ENCODE results near the gene ADORA2A.
A peak's percentile ranks its signal among the peaks of the same experiment; 100 is the strongest.

ADORA2A gene

GRCh38 chr22:24433001-24433827, 5.8 kb downstream of the ADORA2A start:
- H3K4me3 ChIP-seq (ENCODE audit: low read depth, low read length): no peak overlapping the region

GRCh38 chr22:24433828-24434470, 6.5 kb downstream of the ADORA2A start:
- H3K4me3 ChIP-seq (ENCODE audit: low read depth, low read length): no peak overlapping the region
- no peak for TF ChIP-seq CTCF (IDR thresholded peaks at IDR 0.05; ENCODE audit: borderline replicate concordance, insufficient read depth, low read depth, low read length)

More at GRCh38 chr22:24433001-24433827, 5.8 kb downstream of the ADORA2A start:
- no peak for TF ChIP-seq CTCF (IDR thresholded peaks at IDR 0.05; ENCODE audit: borderline replicate concordance, insufficient read depth, low read depth, low read length)

GRCh38 chr22:24434471-24435322, 7.3 kb downstream of the ADORA2A start:
- TF ChIP-seq CTCF (IDR thresholded peaks at IDR 0.05; ENCODE audit: borderline replicate concordance, insufficient read depth, low read depth, low read length): no peak
- H3K4me3 ChIP-seq (ENCODE audit: low read depth, low read length): peak overlapping the region; percentile 23

- no peak for TF ChIP-seq CTCF (IDR thresholded peaks at IDR 0.05; ENCODE audit: borderline replicate concordance, insufficient read depth, low read depth, low read length)
- peak overlapping the region; percentile 23 for H3K4me3 ChIP-seq (ENCODE audit: low read depth, low read length)
These were observed 7.9 kb downstream of the ADORA2A start for GRCh38 chr22:24435323-24435645.

- TF ChIP-seq CTCF (IDR thresholded peaks at IDR 0.05; ENCODE audit: borderline replicate concordance, insufficient read depth, low read depth, low read length): no peak
- H3K4me3 ChIP-seq (ENCODE audit: low read depth, low read length): no peak overlapping the region
These were observed 8.5 kb downstream of the ADORA2A start for GRCh38 chr22:24435861-24436371.

GRCh38 chr22:24436553-24436952, 9.2 kb downstream of the ADORA2A start:
- TF ChIP-seq CTCF (IDR thresholded peaks at IDR 0.05; ENCODE audit: borderline replicate concordance, insufficient read depth, low read depth, low read length): no peak

More at GRCh38 chr22:24436553-24436952, 9.2 kb downstream of the ADORA2A start:
- H3K4me3 ChIP-seq (ENCODE audit: low read depth, low read length): no peak overlapping the region

All from GM12875 (cell line).